Thymus (tissue), 11 donors: ENCODE measurements around the gene CACNA1G. TPM values are rescaled to one million over a fixed set of nuclear protein-coding genes. Genes with fewer than 3 reads are reported as not detected.

ENCODE experiments used
- DNase-seq, 9 donors: peaks; one replicate each; pipeline ENCODE4 v3.0.0-alpha.2; 2013; ENCODE audit warnings: low spot score in 9 of 9, low read depth in 6 of 9, missing footprints in 1 of 9
- H3K27ac ChIP-seq, 2 donors: one replicate each; pipeline ENCODE4 v1.5.1; 2013; ENCODE audit warnings: control low read depth in 1 of 2, low read depth in 1 of 2, low read length in 1 of 2, mild to moderate bottlenecking in 1 of 2, moderate library complexity in 1 of 2
- H3K27me3 ChIP-seq, 2 donors: one replicate each; pipeline ENCODE4 v1.5.1; 2013; ENCODE audit warnings: low read length in 1 of 2; ENCODE audit not compliant: control insufficient read depth in 2 of 2, insufficient read depth in 1 of 2
- H3K36me3 ChIP-seq, 2 donors: one replicate each; pipeline ENCODE4 v1.5.1; 2013; ENCODE audit warnings: low read length in 1 of 2, mild to moderate bottlenecking in 1 of 2, moderate library complexity in 1 of 2; ENCODE audit not compliant: control insufficient read depth in 2 of 2, insufficient read depth in 2 of 2
- H3K4me1 ChIP-seq, 2 donors: one replicate each; pipeline ENCODE4 v1.5.1; 2013; ENCODE audit warnings: low read length in 2 of 2; ENCODE audit not compliant: control insufficient read depth in 2 of 2, insufficient read depth in 2 of 2
- H3K4me3 ChIP-seq, 2 donors: one replicate each; pipeline ENCODE4 v1.5.1; 2013; ENCODE audit warnings: low read length in 2 of 2, control low read depth in 1 of 2, mild to moderate bottlenecking in 1 of 2
- H3K9me3 ChIP-seq, 2 donors: one replicate each; pipeline ENCODE4 v1.5.1; 2013; ENCODE audit warnings: low read length in 1 of 2, mild to moderate bottlenecking in 1 of 2; ENCODE audit not compliant: control insufficient read depth in 2 of 2, insufficient read depth in 1 of 2
- WGBS: extraction: QIAGEN DNeasy Blood & Tissue Kit; methylation state at CpG from one replicate; pipeline ENCODE4 v1.1.7; 2013; 5-methylcytosine and 5-hydroxymethylcytosine counted together
- polyA plus RNA-seq: library from polyadenylated mRNA; stranded (reverse); fragments of 200-250 nt; gene quantifications from one replicate; pipeline ENCODE4 v1.2.3, GENCODE V29; 2013
- total RNA-seq: library from RNA; stranded (reverse); fragments of 120-200 nt; gene quantifications from one replicate; pipeline ENCODE4 v1.2.4, GENCODE V29; 2013
- donor health status: healthy.

The CACNA1G gene
- total and polyA plus RNA-seq, 2 donors = 0.27 to 0.38 TPM

- WGBS = 94% methylated on average over 7 of the region's 7 CpGs
- H3K36me3 ChIP-seq = no peaks in the 10 kb centered on the region
- H3K9me3 ChIP-seq = no peaks in the 10 kb centered on the region
- H3K27me3 ChIP-seq = peaks cover 10 to 55% of the 10 kb centered on the region in 2 donors
- DNase-seq = no peak
- H3K27ac ChIP-seq = no peak overlapping the region
- H3K4me1 ChIP-seq = peaks cover 0 to 8% of the 10 kb centered on the region in 2 donors
- no peak overlapping the region for H3K4me3 ChIP-seq
Measured at GRCh38 chr17:50569592-50569991, 9.1 kb downstream of the CACNA1G start.

GRCh38 chr17:50570032-50570431 is 9.5 kb downstream of the CACNA1G start:
- 96% methylated on average over 8 of the region's 8 CpGs for WGBS
- no peaks in the 10 kb centered on the region for H3K9me3 ChIP-seq
- no peak overlapping the region for H3K4me3 ChIP-seq
- DNase-seq = no peak
- no peaks in the 10 kb centered on the region for H3K36me3 ChIP-seq
- peaks cover 0 to 6% of the 10 kb centered on the region in 2 donors for H3K4me1 ChIP-seq
- H3K27me3 ChIP-seq = peaks cover 5 to 51% of the 10 kb centered on the region in 2 donors
- no peak overlapping the region for H3K27ac ChIP-seq

- Histone ChIP-seq H3K4me1 (peaks cover 0 to 3% of the 10 kb centered on the region in 2 donors), H3K27me3 (peaks cover 3 to 46% of the 10 kb centered on the region in 2 donors), H3K4me3 (no peak overlapping the region), H3K27ac (no peak overlapping the region), H3K9me3 (no peaks in the 10 kb centered on the region), H3K36me3 (no peaks in the 10 kb centered on the region)
- DNase-seq = no peak
- WGBS = 86% methylated on average over 7 of the region's 7 CpGs
Measured at GRCh38 chr17:50570528-50570927, 10.0 kb downstream of the CACNA1G start.

GRCh38 chr17:50571681-50572080 is 11.2 kb downstream of the CACNA1G start:
- Histone ChIP-seq H3K9me3 (no peaks in the 10 kb centered on the region), H3K27ac (no peak overlapping the region), H3K36me3 (no peaks in the 10 kb centered on the region), H3K4me1 (no peaks in the 10 kb centered on the region), H3K4me3 (no peak overlapping the region), H3K27me3 (peaks cover 0 to 34% of the 10 kb centered on the region in 2 donors)
- no peak for DNase-seq
- 88% methylated on average over 19 of the region's 19 CpGs for WGBS

DNA sequence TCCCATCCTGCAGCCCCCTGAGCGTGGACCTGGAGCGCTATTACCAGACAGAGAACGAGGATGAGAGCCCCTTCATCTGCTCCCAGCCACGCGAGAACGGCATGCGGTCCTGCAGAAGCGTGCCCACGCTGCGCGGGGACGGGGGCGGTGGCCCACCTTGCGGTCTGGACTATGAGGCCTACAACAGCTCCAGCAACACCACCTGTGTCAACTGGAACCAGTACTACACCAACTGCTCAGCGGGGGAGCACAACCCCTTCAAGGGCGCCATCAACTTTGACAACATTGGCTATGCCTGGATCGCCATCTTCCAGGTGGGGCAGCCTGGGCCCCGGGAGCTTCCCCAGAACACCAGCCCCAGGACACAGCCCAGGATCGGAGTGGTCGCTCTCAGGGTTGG is 12.0 kb downstream of the CACNA1G start:
- 99% methylated on average over 20 of the region's 20 CpGs for WGBS
- no peak overlapping the region for H3K27ac ChIP-seq
- H3K4me1 ChIP-seq = no peaks in the 10 kb centered on the region
- no peak for DNase-seq
- H3K4me3 ChIP-seq = no peak overlapping the region
- peaks cover 0 to 26% of the 10 kb centered on the region in 2 donors for H3K27me3 ChIP-seq
- H3K36me3 ChIP-seq = no peaks in the 10 kb centered on the region
- no peaks in the 10 kb centered on the region for H3K9me3 ChIP-seq

DNA sequence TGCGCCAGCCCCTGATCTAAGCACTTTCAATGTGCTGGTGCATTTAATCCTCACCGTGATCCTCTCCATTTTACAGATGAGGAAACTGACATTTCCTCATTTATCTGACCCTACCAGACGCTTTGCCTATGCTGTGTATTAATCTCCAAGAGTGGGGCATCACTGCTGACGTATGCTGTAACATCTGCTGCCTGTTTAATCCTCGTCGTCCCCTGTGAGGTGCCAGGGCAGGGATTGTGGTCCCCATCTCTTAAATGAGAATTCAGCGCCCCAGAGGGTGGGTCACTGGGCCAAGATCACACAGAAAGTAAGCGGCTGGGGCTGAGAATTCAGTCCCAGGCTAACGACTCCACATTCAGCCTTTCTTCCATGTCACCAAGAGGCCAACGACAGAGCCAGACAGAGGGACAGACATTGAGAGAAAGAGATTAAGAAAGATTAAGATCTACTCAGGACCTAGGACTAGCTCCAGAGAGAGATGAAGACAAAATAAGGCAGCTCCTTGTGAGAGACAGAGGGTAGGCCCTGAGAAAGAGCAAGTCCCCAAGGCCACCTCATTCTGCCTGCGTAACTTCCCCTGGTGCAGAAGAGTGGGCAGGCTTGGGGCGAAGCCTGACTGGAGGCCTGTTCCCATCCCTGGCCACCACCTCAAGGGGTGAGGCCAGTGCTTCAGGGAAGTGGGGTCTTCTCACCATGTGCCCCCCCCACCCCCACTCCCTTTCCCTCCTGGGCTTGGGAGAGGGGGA is 13.5 kb downstream of the CACNA1G start:
- WGBS = 95% methylated on average over 12 of the region's 12 CpGs

DNA sequence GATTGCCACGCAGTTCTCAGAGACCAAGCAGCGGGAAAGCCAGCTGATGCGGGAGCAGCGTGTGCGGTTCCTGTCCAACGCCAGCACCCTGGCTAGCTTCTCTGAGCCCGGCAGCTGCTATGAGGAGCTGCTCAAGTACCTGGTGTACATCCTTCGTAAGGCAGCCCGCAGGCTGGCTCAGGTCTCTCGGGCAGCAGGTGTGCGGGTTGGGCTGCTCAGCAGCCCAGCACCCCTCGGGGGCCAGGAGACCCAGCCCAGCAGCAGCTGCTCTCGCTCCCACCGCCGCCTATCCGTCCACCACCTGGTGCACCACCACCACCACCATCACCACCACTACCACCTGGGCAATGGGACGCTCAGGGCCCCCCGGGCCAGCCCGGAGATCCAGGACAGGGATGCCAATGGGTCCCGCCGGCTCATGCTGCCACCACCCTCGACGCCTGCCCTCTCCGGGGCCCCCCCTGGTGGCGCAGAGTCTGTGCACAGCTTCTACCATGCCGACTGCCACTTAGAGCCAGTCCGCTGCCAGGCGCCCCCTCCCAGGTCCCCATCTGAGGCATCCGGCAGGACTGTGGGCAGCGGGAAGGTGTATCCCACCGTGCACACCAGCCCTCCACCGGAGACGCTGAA is 15.2 kb downstream of the CACNA1G start:
- no peak overlapping the region for H3K27ac ChIP-seq
- 90% methylated on average over 33 of the region's 33 CpGs for WGBS
- H3K9me3 ChIP-seq = no peaks in the 10 kb centered on the region
- H3K4me1 ChIP-seq = no peaks in the 10 kb centered on the region
- DNase-seq = no peak
- peaks cover 0 to 23% of the 10 kb centered on the region in 2 donors for H3K27me3 ChIP-seq
- no peaks in the 10 kb centered on the region for H3K36me3 ChIP-seq
- no peak overlapping the region for H3K4me3 ChIP-seq

More for the DNA sequence above, 13.5 kb downstream of the CACNA1G start:
- Histone ChIP-seq H3K36me3 (no peaks in the 10 kb centered on the region), H3K4me3 (no peak overlapping the region), H3K27ac (no peak overlapping the region), H3K27me3 (peaks cover 0 to 23% of the 10 kb centered on the region in 2 donors), H3K4me1 (no peaks in the 10 kb centered on the region), H3K9me3 (no peaks in the 10 kb centered on the region)
- DNase-seq = no peak

- WGBS = 72% methylated on average over 13 of the region's 13 CpGs
Measured at GRCh38 chr17:50576864-50577263, 16.3 kb downstream of the CACNA1G start.

GRCh38 chr17:50577451-50577954 is 17.0 kb downstream of the CACNA1G start:
- Histone ChIP-seq H3K27me3 (peaks cover 0 to 15% of the 10 kb centered on the region in 2 donors), H3K4me1 (no peaks in the 10 kb centered on the region), H3K9me3 (no peaks in the 10 kb centered on the region), H3K4me3 (no peak overlapping the region), H3K27ac (no peak overlapping the region), H3K36me3 (no peaks in the 10 kb centered on the region)
- 95% methylated on average over 13 of the region's 13 CpGs for WGBS
- DNase-seq = no peak

More at GRCh38 chr17:50576864-50577263, 16.3 kb downstream of the CACNA1G start:
- no peaks in the 10 kb centered on the region for H3K36me3 ChIP-seq
- H3K4me3 ChIP-seq = no peak overlapping the region
- H3K9me3 ChIP-seq = no peaks in the 10 kb centered on the region
- no peak overlapping the region for H3K27ac ChIP-seq
- no peak for DNase-seq
- no peaks in the 10 kb centered on the region for H3K4me1 ChIP-seq
- H3K27me3 ChIP-seq = peaks cover 0 to 17% of the 10 kb centered on the region in 2 donors
